Neuronal stem cell (in vitro differentiated cells): ENCODE results near the gene BRMS1.

Experiments
- DNase-seq: peaks from one replicate; pipeline ENCODE4 v3.0.0-alpha.2; 2013; ENCODE audit warnings: low spot score
- H2AFZ ChIP-seq: one replicate; pipeline ENCODE4 v1.6.1; 2013; ENCODE audit warnings: mild to moderate bottlenecking, low read length, inconsistent platforms
- H2AK5ac ChIP-seq: 2 replicates; pipeline ENCODE4 v1.6.1; 2013; ENCODE audit warnings: low read depth, mild to moderate bottlenecking, inconsistent platforms, low read length, moderate library complexity, mixed read lengths
- H2BK120ac ChIP-seq: 2 replicates; pipeline ENCODE4 v1.6.1; 2013; ENCODE audit warnings: low read depth, mild to moderate bottlenecking, inconsistent platforms, low read length, moderate library complexity, mixed read lengths
- H2BK12ac ChIP-seq: one replicate; pipeline ENCODE4 v1.6.1; 2013; ENCODE audit warnings: low read length, inconsistent platforms
- H2BK15ac ChIP-seq: 2 replicates; pipeline ENCODE4 v1.6.1; 2013; ENCODE audit warnings: mild to moderate bottlenecking, low read length, inconsistent platforms, mixed read lengths
- H2BK5ac ChIP-seq: one replicate; pipeline ENCODE4 v1.6.1; 2013; ENCODE audit warnings: inconsistent platforms, mild to moderate bottlenecking, low read length, moderate library complexity
- H3K14ac ChIP-seq: one replicate; pipeline ENCODE4 v1.6.1; 2013; ENCODE audit warnings: low read length, inconsistent platforms
- H3K18ac ChIP-seq: 2 replicates; pipeline ENCODE4 v1.6.1; 2013; ENCODE audit warnings: low read length, inconsistent platforms
- H3K23ac ChIP-seq: 2 replicates; pipeline ENCODE4 v1.6.1; 2013; ENCODE audit warnings: low read depth, mild to moderate bottlenecking, mixed read lengths, low read length, inconsistent platforms; ENCODE audit not compliant: poor library complexity
- H3K27ac ChIP-seq: replicated peaks from 3 replicates; pipeline ENCODE4 v1.5.1; 2013; ENCODE audit warnings: low read length, inconsistent platforms
- H3K27me3 ChIP-seq, 3 experiments: 2 replicates each; pipeline ENCODE4 v1.6.1; 2013; ENCODE audit warnings: low read length in 3 of 3, mild to moderate bottlenecking in 2 of 3, inconsistent platforms in 1 of 3, low read depth in 1 of 3, mixed read lengths in 1 of 3, moderate library complexity in 1 of 3; ENCODE audit not compliant: control insufficient read depth in 3 of 3, insufficient read depth in 3 of 3
- H3K36me3 ChIP-seq, 2 donors: replicated peaks in 1 of 2; 2 replicates each; pipeline ENCODE4 v1.6.1; 2013; ENCODE audit warnings: low read length in 2 of 2; ENCODE audit not compliant: control insufficient read depth in 2 of 2, insufficient read depth in 2 of 2
- H3K4ac ChIP-seq: 2 replicates; pipeline ENCODE4 v1.6.1; 2013; ENCODE audit warnings: inconsistent platforms, mild to moderate bottlenecking, low read length, moderate library complexity
- H3K4me1 ChIP-seq, 2 donors: 1 replicate in 1 of 2; 2 replicates in 1 of 2; pipeline ENCODE4 v1.6.1; 2013; ENCODE audit warnings: low read length in 2 of 2, low read depth in 1 of 2; ENCODE audit not compliant: control insufficient read depth in 2 of 2, insufficient read depth in 1 of 2
- H3K4me2 ChIP-seq: one replicate; pipeline ENCODE4 v1.6.1; 2013; ENCODE audit warnings: mild to moderate bottlenecking, low read length, inconsistent platforms; ENCODE audit not compliant: insufficient read depth, poor library complexity, severe bottlenecking
- H3K4me3 ChIP-seq, 2 donors: 2 replicates each; pipeline ENCODE4 v1.5.1; 2013; ENCODE audit warnings: low read length in 2 of 2, mild to moderate bottlenecking in 2 of 2, inconsistent platforms in 1 of 2, moderate library complexity in 1 of 2
- H3K79me1 ChIP-seq: one replicate; pipeline ENCODE4 v1.6.1; 2013; ENCODE audit warnings: low read depth, mild to moderate bottlenecking, inconsistent platforms, low read length, moderate library complexity
- H3K9ac ChIP-seq: one replicate; pipeline ENCODE4 v1.6.1; 2013; ENCODE audit warnings: mild to moderate bottlenecking, low read depth, low read length, inconsistent platforms; ENCODE audit not compliant: poor library complexity
- H3K9me3 ChIP-seq, 2 donors: replicated peaks in 1 of 2; 2 replicates each; pipeline versions ENCODE3 to v1.6.1; 2013; ENCODE audit warnings: low read length in 2 of 2, mild to moderate bottlenecking in 2 of 2, inconsistent platforms in 1 of 2, low read depth in 1 of 2, mixed read lengths in 1 of 2, moderate library complexity in 1 of 2; ENCODE audit not compliant: control insufficient read depth in 2 of 2, insufficient read depth in 1 of 2
- H4K8ac ChIP-seq: one replicate; pipeline ENCODE4 v1.6.1; 2013; ENCODE audit warnings: low read depth, mild to moderate bottlenecking, inconsistent platforms, low read length, moderate library complexity
- H4K91ac ChIP-seq: one replicate; pipeline ENCODE4 v1.6.1; 2013; ENCODE audit warnings: low read length, low read depth, mild to moderate bottlenecking, inconsistent platforms; ENCODE audit not compliant: poor library complexity
- WGBS, 2 donors: extraction: QIAGEN DNeasy Blood & Tissue Kit; methylation state at CpG; one replicate each; pipeline ENCODE4 v1.1.7; 2013; ENCODE audit warnings: missing lambda C conversion rate in 2 of 2, mixed read lengths in 1 of 2; ENCODE audit not compliant: insufficient read length in 2 of 2, insufficient replicate concordance in 1 of 2; ENCODE audit errors: extremely low coverage in 2 of 2; 5-methylcytosine and 5-hydroxymethylcytosine counted together

BRMS1 gene

GRCh38 chr11:66373265-66373664 is 28.4 kb upstream of the BRMS1 start:
- H2AK5ac ChIP-seq = no peak overlapping the region
- peaks cover 10 to 18% of the 10 kb centered on the region in 2 donors for H3K4me1 ChIP-seq
- H3K4ac ChIP-seq = no peak overlapping the region
- no peaks in the 10 kb centered on the region for H3K27me3 ChIP-seq
- no peak for DNase-seq
- peaks cover 13% of the 10 kb centered on the region for H3K79me1 ChIP-seq
- no peak overlapping the region for H3K27ac ChIP-seq
- H2BK15ac ChIP-seq = no peak overlapping the region
- H3K4me2 ChIP-seq = no peak overlapping the region
- no peak overlapping the region for H4K91ac ChIP-seq
- H4K8ac ChIP-seq = no peak overlapping the region
- H3K4me3 ChIP-seq = no peak overlapping the region
- no peak overlapping the region for H2BK5ac ChIP-seq
- H3K9me3 ChIP-seq = no peaks in the 10 kb centered on the region
- no peak overlapping the region for H3K23ac ChIP-seq
- no peak overlapping the region for H2AFZ ChIP-seq
- H2BK120ac ChIP-seq = no peak overlapping the region
- WGBS, 2 donors = no CpG with 5 or more reads among the region's 5 CpGs
- no peak overlapping the region for H2BK12ac ChIP-seq
- H3K14ac ChIP-seq = no peak overlapping the region
- no peak overlapping the region for H3K9ac ChIP-seq
- H3K36me3 ChIP-seq = peaks cover 0 to 15% of the 10 kb centered on the region in 2 donors
- H3K18ac ChIP-seq = no peak overlapping the region

- peaks cover 0 to 29% of the 10 kb centered on the region in 2 donors for H3K36me3 ChIP-seq
- H4K8ac ChIP-seq = no peak within 1 kb of the TSS
- peak within 1 kb of the TSS; percentile 66 for H3K23ac ChIP-seq
- peak within 1 kb of the TSS; percentile 92 for H3K27ac ChIP-seq
- DNase-seq = peak; percentile 90
- H3K18ac ChIP-seq = peak within 1 kb of the TSS; percentile 99
- no peaks in the 10 kb centered on the region for H3K9me3 ChIP-seq
- H4K91ac ChIP-seq = no peak within 1 kb of the TSS
- peak within 1 kb of the TSS; percentile 99 for H2AFZ ChIP-seq
- H3K4me1 ChIP-seq = peaks cover 10 to 18% of the 10 kb centered on the region in 2 donors
- peak within 1 kb of the TSS; percentile 66 to 83 for H3K4me3 ChIP-seq
- H3K79me1 ChIP-seq = peaks cover 13% of the 10 kb centered on the region
- H2AK5ac ChIP-seq = peak within 1 kb of the TSS; percentile 12
- H3K27me3 ChIP-seq = no peaks in the 10 kb centered on the region
- peak within 1 kb of the TSS; percentile 95 for H2BK5ac ChIP-seq
- H3K9ac ChIP-seq = peak within 1 kb of the TSS; percentile 91
- H2BK120ac ChIP-seq = peak within 1 kb of the TSS; percentile 69
- H2BK12ac ChIP-seq = no peak within 1 kb of the TSS
- H3K4ac ChIP-seq = no peak within 1 kb of the TSS
- H3K4me2 ChIP-seq = peak within 1 kb of the TSS; percentile 72
- peak within 1 kb of the TSS; percentile 95 for H3K14ac ChIP-seq
- WGBS, 2 donors = no CpG with 5 or more reads among the region's 72 CpGs
- H2BK15ac ChIP-seq = peak within 1 kb of the TSS; percentile 40
Measured at GRCh38 chr11:66371627-66372415, 26.9 kb upstream of the BRMS1 start, which contains the start of gene SLC29A2. Gene SLC29A2 (minus strand): TSS chr11:66371760. CDS start chr11:66371591, 169 bp downstream.

- Histone ChIP-seq H2BK120ac (peak overlapping the region; percentile 37), H3K9me3 (no peaks in the 10 kb centered on the region), H4K8ac (no peak overlapping the region), H3K9ac (peak overlapping the region; percentile 25), H2BK5ac (no peak overlapping the region), H3K4ac (no peak overlapping the region), H3K4me3 (peak overlapping the region in 1 of 2 donors; percentile 13), H3K4me2 (peak overlapping the region; percentile 54), H2BK15ac (no peak overlapping the region), H2AK5ac (no peak overlapping the region), H3K79me1 (peaks cover 13% of the 10 kb centered on the region), H3K18ac (no peak overlapping the region), H3K4me1 (peaks cover 10 to 18% of the 10 kb centered on the region in 2 donors), H3K23ac (peak overlapping the region; percentile 60), H3K14ac (no peak overlapping the region), H3K27ac (no peak overlapping the region), H2BK12ac (no peak overlapping the region), H3K36me3 (peaks cover 0 to 44% of the 10 kb centered on the region in 2 donors), H3K27me3 (no peaks in the 10 kb centered on the region), H2AFZ (no peak overlapping the region), H4K91ac (no peak overlapping the region)
- DNase-seq = no peak
- no CpG with 5 or more reads among the region's 25 CpGs for WGBS, 2 donors
Measured at GRCh38 chr11:66369073-66369894, 24.4 kb upstream of the BRMS1 start.

- no peak overlapping the region for H4K8ac ChIP-seq
- no peak overlapping the region for H2BK15ac ChIP-seq
- WGBS, 2 donors = no CpG with 5 or more reads among the region's 6 CpGs
- H4K91ac ChIP-seq = no peak overlapping the region
- H3K4me3 ChIP-seq = no peak overlapping the region
- DNase-seq = no peak
- no peaks in the 10 kb centered on the region for H3K9me3 ChIP-seq
- no peak overlapping the region for H2AFZ ChIP-seq
- H3K27me3 ChIP-seq = no peaks in the 10 kb centered on the region
- peaks cover 0 to 44% of the 10 kb centered on the region in 2 donors for H3K36me3 ChIP-seq
- peaks cover 10 to 16% of the 10 kb centered on the region in 2 donors for H3K4me1 ChIP-seq
- H2BK5ac ChIP-seq = no peak overlapping the region
- peaks cover 13% of the 10 kb centered on the region for H3K79me1 ChIP-seq
- no peak overlapping the region for H2BK12ac ChIP-seq
- no peak overlapping the region for H3K4me2 ChIP-seq
- no peak overlapping the region for H3K14ac ChIP-seq
- H3K18ac ChIP-seq = no peak overlapping the region
- H3K23ac ChIP-seq = peak overlapping the region; percentile 60
- H2BK120ac ChIP-seq = no peak overlapping the region
- no peak overlapping the region for H3K9ac ChIP-seq
- no peak overlapping the region for H3K27ac ChIP-seq
- no peak overlapping the region for H2AK5ac ChIP-seq
- H3K4ac ChIP-seq = no peak overlapping the region
Measured at GRCh38 chr11:66368484-66368883, 23.6 kb upstream of the BRMS1 start.
